ENCODE data around the gene ACAD10. TPM values are rescaled to one million over a fixed set of nuclear protein-coding genes. Genes with fewer than 3 reads are reported as not detected.

ACAD10 gene
- total RNA-seq, 2 experiments from 2014 or later = 15.0 to 35.3 TPM

- H3K36me3 ChIP-seq (ENCODE audit: insufficient read depth, low read length) = no peaks in the 10 kb centered on the region
- CTCF ChIA-PET (ENCODE audit: unreplicated experiment) = no interaction called here
- H4K20me1 ChIP-seq (ENCODE audit: insufficient read depth, low read length) = no peaks in the 10 kb centered on the region
- no peaks in the 10 kb centered on the region for H3K79me2 ChIP-seq (ENCODE audit: insufficient read depth, low read depth, low read length)
- DNase-seq (ENCODE audit: low spot score) = no peak
- TF ChIP-seq CTCF (conservative IDR thresholded peaks at IDR 0.05; ENCODE audit: low read length) = no peak
- TF ChIP-seq EZH2phosphoT487 (IDR thresholded peaks at IDR 0.05; ENCODE audit: borderline replicate concordance, low read depth, low read length) = no peak
- no peak overlapping the region for H3K27ac ChIP-seq (ENCODE audit: low read depth, low read length, poor library complexity, severe bottlenecking)
- H3K4me1 ChIP-seq (ENCODE audit: insufficient read depth, low read length, poor library complexity, severe bottlenecking) = peaks cover 52% of the 10 kb centered on the region
- H3K9me3 ChIP-seq (ENCODE audit: low read length) = no peaks in the 10 kb centered on the region
- H3K9me2 ChIP-seq (ENCODE audit: insufficient read depth, low read length) = no peaks in the 10 kb centered on the region
- intact Hi-C loops (cut with micrococcal nuclease; ENCODE audit: unreplicated experiment) = loop anchor here (10.0 kb wide), 1 partner anchor 363 kb away; the partner anchor contains the start of gene SH2B3
- POLR2A ChIA-PET = interaction anchor here (0.7 to 1.4 kb wide), 2 partner anchors 9 to 11 kb away, joined by 3 read pairs; no protein-coding TSS in a partner anchor
- H3K4me2 ChIP-seq (ENCODE audit: low read length) = peak overlapping the region; percentile 63
- no TSS peak for BruUV-seq (replicated peaks)
- no peak overlapping the region for H2AFZ ChIP-seq (ENCODE audit: low read length)
- H3K4me3 ChIP-seq (ENCODE audit: low read depth, low read length, poor library complexity, severe bottlenecking) = peak overlapping the region; percentile 64
Observed at GRCh38 chr12:111767362-111768158, 81.7 kb downstream of the ACAD10 start.

- no peak for DNase-seq (ENCODE audit: low spot score)
- intact Hi-C loops (cut with micrococcal nuclease; ENCODE audit: unreplicated experiment) = loop anchor here (10.0 kb wide), 1 partner anchor 364 kb away; the partner anchor contains the start of gene SH2B3
- ChIA-PET CTCF (ENCODE audit: unreplicated experiment) (interaction anchor here (0.7 kb wide), 1 partner anchor 18 kb away, joined by 3 read pairs; no protein-coding TSS in a partner anchor), POLR2A (interaction anchor here (0.7 to 1.0 kb wide), 2 partner anchors 8 to 9 kb away, joined by 3 to 4 read pairs; no protein-coding TSS in a partner anchor)
- Histone ChIP-seq H3K4me3 (ENCODE audit: low read depth, low read length, poor library complexity, severe bottlenecking) (no peak overlapping the region), H3K79me2 (ENCODE audit: insufficient read depth, low read depth, low read length) (no peaks in the 10 kb centered on the region), H3K36me3 (ENCODE audit: insufficient read depth, low read length) (no peaks in the 10 kb centered on the region), H3K27ac (ENCODE audit: low read depth, low read length, poor library complexity, severe bottlenecking) (no peak overlapping the region), H3K9me2 (ENCODE audit: insufficient read depth, low read length) (no peaks in the 10 kb centered on the region), H3K9me3 (ENCODE audit: low read length) (no peaks in the 10 kb centered on the region), H3K4me1 (ENCODE audit: insufficient read depth, low read length, poor library complexity, severe bottlenecking) (peaks cover 47% of the 10 kb centered on the region), H2AFZ (ENCODE audit: low read length) (no peak overlapping the region), H3K4me2 (ENCODE audit: low read length) (peak overlapping the region; percentile 63), H4K20me1 (ENCODE audit: insufficient read depth, low read length) (no peaks in the 10 kb centered on the region)
- TF ChIP-seq EZH2phosphoT487 (IDR thresholded peaks at IDR 0.05; ENCODE audit: borderline replicate concordance, low read depth, low read length) = no peak
- TF ChIP-seq CTCF (conservative IDR thresholded peaks at IDR 0.05; ENCODE audit: low read length) = no peak
- BruUV-seq (replicated peaks) = no TSS peak
Observed at GRCh38 chr12:111768159-111768895, 82.5 kb downstream of the ACAD10 start.
